MG63 (cell line): ENCODE measurements around the gene RNGTT. TPM values are rescaled to one million over a fixed set of nuclear protein-coding genes. Genes with fewer than 3 reads are reported as not detected.
"Not testable (repeated sequence)": the region's sequence is repeated elsewhere in the genome, so short reads cannot be mapped to it uniquely, and the experiment has no call there.

Source experiments
- DNase-seq: peaks from one replicate; pipeline ENCODE4 v3.0.0-alpha.2; 2020
- H3K27me3 ChIP-seq: fragments of 250-450 bp; sonication (Bioruptor Pico); 2 replicates; pipeline ENCODE4 v1.5.1; 2020; ENCODE audit warnings: mild to moderate bottlenecking, moderate library complexity
- H3K36me3 ChIP-seq: fragments of 250-450 bp; sonication (Bioruptor Pico); 2 replicates; pipeline ENCODE4 v1.5.1; 2020; ENCODE audit warnings: mild to moderate bottlenecking, moderate library complexity
- H3K4me3 ChIP-seq: fragments of 250-450 bp; sonication (Bioruptor Pico); 2 replicates; pipeline ENCODE4 v1.5.1; 2020; ENCODE audit warnings: mild to moderate bottlenecking, moderate library complexity
- H3K9me3 ChIP-seq: fragments of 250-450 bp; sonication (Bioruptor Pico); 2 replicates; pipeline ENCODE4 v1.5.1; 2020; ENCODE audit warnings: mild to moderate bottlenecking, moderate library complexity
- total RNA-seq: library from RNA; depleted of rRNA; stranded (reverse); fragments of >200 nt; shearing (Covaris generic); gene quantifications from 2 replicates; pipeline ENCODE4 v1.2.3, GENCODE V29; 2014; ENCODE audit warnings: low replicate concordance

Gene RNGTT
- total RNA-seq, 1 experiment from 2014 or later = 28.4 TPM

- Histone ChIP-seq H3K36me3 (no peaks in the 10 kb centered on the region), H3K27me3 (no peaks in the 10 kb centered on the region), H3K9me3 (no peaks in the 10 kb centered on the region), H3K4me3 (no peak overlapping the region)
- no peak for DNase-seq
Measured at GRCh38 chr6:88750936-88751335, 212.5 kb downstream of the RNGTT start.

DNA sequence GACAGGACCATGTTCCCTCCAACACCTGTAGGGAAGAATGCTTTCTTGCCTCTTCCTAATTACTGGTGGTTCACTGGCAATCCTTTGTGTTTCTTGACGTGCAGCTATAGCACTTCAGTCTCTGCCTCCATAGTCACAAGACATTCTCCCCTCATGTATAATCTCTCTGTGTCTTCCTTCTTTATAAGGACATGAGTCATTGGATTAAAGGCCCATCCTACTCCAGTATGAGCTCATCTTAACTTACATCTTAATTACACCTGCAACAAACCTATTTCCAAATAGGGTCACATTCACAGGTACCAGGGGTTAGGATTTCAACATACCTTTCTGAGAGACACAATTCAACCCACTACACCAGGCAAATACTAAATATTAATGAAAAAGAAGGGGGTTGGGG lies 213.6 kb downstream of the RNGTT start:
- H3K27me3 ChIP-seq = no peaks in the 10 kb centered on the region
- no peak overlapping the region for H3K4me3 ChIP-seq
- no peaks in the 10 kb centered on the region for H3K36me3 ChIP-seq
- no peak for DNase-seq
- H3K9me3 ChIP-seq = no peaks in the 10 kb centered on the region

DNA sequence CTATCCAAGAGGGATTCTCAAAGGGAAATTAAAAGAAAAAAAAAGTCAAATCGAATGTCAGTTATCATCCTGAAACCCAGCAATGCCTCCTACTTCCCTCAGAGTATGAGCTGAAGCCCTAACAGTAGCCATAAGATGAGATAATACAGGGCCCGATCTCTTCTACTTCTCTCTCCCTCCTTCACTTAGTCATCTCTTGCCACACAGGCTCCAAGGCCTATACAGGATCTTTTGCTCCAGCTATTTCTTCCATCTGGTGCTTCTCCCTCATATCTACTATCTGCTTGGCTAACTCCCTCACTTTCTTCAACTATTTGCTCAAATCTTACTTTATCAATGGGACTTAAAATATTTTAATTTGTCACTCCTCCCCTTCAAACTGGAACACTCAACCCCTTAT lies 215.3 kb downstream of the RNGTT start:
- Histone ChIP-seq H3K9me3 (no peaks in the 10 kb centered on the region), H3K4me3 (no peak overlapping the region), H3K36me3 (no peaks in the 10 kb centered on the region), H3K27me3 (no peaks in the 10 kb centered on the region)
- no peak for DNase-seq

GRCh38 chr6:88741939-88742338 lies 221.5 kb downstream of the RNGTT start:
- H3K4me3 ChIP-seq = no peak overlapping the region
- H3K36me3 ChIP-seq = no peaks in the 10 kb centered on the region
- no peak for DNase-seq
- H3K27me3 ChIP-seq = no peaks in the 10 kb centered on the region
- H3K9me3 ChIP-seq = no peaks in the 10 kb centered on the region

- Histone ChIP-seq H3K27me3 (no peaks in the 10 kb centered on the region), H3K36me3 (no peaks in the 10 kb centered on the region), H3K4me3 (no peak overlapping the region), H3K9me3 (no peaks in the 10 kb centered on the region)
- DNase-seq = no peak
Measured at GRCh38 chr6:88741071-88741470, 222.3 kb downstream of the RNGTT start.

DNA sequence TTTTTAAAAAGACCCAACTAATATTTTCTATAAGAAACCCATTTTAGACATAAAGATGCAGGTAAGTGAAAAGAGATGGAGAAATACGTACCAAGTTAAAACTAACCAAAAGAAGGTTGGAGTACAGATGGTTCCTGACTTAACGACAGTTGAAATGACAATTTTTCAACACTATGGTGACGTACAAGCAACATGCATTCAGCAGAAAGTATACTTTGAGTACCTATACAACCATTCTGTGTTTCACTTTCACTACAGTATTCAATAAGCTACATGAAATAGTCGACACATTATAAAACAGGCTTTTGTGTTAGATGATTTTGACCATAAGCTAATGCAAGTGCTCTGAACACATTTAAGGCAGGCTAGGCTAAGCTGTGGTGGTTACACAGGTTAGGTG lies 228.9 kb downstream of the RNGTT start:
- no peaks in the 10 kb centered on the region for H3K36me3 ChIP-seq
- DNase-seq = no peak
- H3K27me3 ChIP-seq = no peaks in the 10 kb centered on the region
- no peak overlapping the region for H3K4me3 ChIP-seq
- H3K9me3 ChIP-seq = no peaks in the 10 kb centered on the region

DNA sequence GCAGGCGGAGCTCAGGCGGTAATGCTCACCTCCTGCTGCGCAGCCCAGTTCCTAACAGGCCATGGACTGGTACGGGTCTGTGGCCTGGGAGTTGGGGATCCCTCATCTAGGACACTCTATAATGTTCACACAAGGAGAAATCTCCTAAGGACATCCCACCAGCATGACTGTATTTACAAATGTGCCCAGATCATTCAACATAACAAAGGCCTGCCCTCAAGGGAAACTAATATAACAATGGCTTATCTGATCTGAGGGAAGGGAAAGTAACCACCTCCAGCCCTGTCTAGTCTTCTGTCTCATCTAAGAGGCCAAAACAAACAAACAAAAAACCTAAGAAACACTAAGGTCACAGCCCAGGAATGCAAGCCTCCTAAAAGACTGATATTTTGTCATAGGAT lies 232.8 kb downstream of the RNGTT start:
- no peaks in the 10 kb centered on the region for H3K36me3 ChIP-seq
- no peak overlapping the region for H3K4me3 ChIP-seq
- peak; percentile 8 for DNase-seq
- no peaks in the 10 kb centered on the region for H3K27me3 ChIP-seq
- H3K9me3 ChIP-seq = no peaks in the 10 kb centered on the region

- no peaks in the 10 kb centered on the region for H3K9me3 ChIP-seq
- no peak for DNase-seq
- H3K27me3 ChIP-seq = no peaks in the 10 kb centered on the region
- H3K36me3 ChIP-seq = no peaks in the 10 kb centered on the region
- H3K4me3 ChIP-seq = no peak overlapping the region
Measured at GRCh38 chr6:88728756-88729155, 234.7 kb downstream of the RNGTT start.

DNA sequence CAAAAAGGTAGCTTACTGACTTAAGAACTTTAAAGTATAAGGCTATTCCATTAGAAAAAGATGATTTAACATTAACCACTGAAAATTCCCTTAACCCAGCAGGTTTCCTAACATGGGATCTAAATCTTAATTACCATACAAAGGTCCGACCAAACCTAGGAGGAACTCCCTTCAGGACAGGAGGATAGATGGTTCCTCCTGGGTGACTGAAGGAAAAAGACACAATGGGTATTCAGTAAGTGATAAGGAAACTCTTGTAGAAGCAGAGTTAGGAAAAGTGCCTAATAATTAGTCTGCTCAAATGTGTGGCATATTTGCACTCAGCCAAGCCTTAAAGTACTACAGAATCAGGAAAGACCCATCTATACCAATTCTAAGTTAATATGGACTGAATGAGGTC lies 237.0 kb downstream of the RNGTT start:
- not testable (repeated sequence) for H3K36me3 ChIP-seq, H3K4me3 ChIP-seq, H3K27me3 ChIP-seq, H3K9me3 ChIP-seq, DNase-seq

DNA sequence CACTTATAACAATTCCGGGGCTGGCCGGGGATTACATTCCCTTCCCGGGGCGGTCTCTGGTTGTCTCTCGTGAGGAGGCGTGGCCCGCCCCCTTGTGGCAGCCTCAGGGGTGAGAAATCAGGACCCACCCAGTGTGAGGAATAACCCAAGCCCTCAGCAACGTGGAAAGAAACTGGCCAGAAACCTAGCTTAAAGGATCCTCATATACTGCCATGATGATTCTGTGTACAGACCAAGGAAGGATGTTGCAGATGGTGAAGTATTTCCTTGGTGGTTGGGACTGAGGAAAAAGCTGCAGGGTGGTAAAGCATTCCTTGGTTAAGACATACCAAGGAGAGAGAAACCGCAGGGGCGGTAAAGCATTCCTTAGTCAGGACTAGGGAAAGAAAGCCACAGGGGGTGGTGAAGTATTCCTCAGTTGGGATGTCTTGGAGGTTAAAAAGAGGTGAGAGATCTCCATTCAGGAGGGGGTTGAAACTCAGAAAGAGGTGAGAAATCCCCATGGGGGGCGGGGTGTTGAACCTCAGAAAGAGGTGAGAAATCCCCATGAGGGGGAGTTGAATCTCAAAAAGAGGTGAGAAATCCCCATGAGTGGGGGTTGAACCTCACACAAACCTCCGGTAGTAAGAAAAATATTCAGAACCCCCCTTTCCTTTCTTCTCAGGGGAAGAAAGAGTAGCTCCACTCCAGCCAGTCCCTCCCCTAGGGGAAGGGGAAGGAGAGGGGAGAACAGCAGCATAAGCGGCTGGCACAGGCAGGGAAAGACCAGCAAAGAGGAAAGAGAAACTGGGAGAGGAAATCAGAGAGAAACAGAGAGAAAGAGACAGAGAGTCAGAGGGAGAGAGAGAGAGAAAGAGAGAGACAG lies 238.1 kb downstream of the RNGTT start:
- Histone ChIP-seq H3K9me3 (no peaks in the 10 kb centered on the region), H3K36me3 (no peaks in the 10 kb centered on the region), H3K4me3 (no peak overlapping the region), H3K27me3 (no peaks in the 10 kb centered on the region)
- peak; percentile 32 for DNase-seq

DNA sequence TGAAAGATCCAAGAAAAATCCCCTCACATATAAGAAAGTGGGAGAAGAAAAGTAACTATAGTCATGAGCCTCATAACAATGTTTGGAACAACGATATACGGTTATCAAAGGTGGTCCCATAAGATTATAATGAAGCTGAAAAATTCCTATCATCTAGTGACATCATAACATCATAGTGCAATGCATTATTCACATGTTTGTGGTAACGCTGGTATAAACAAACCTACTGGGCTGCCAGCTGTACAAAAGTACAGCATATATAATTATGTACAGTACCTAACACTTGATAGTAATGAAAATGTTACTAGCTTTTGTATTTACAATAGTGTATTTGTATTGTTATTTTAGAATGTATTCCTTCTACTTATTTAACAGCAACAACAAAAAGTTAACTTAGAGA lies 240.7 kb downstream of the RNGTT start:
- no peak for DNase-seq
- Histone ChIP-seq H3K27me3 (no peaks in the 10 kb centered on the region), H3K4me3 (no peak overlapping the region), H3K9me3 (no peaks in the 10 kb centered on the region), H3K36me3 (no peaks in the 10 kb centered on the region)

DNA sequence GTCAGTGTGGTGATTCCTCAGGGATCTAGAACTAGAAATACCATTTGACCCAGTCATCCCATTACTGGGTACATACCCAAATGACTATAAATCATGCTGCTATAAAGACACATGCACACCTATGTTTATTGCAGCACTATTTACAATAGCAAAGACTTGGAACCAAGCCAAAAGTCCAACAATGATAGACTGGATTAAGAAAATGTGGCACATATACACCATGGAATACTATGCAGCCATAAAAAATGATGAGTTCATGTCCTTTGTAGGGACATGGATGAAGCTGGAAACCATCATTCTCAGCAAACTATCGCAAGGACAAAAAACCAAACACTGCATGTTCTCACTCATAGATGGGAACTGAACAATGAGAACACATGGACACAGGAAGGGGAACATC lies 247.0 kb downstream of the RNGTT start:
- not testable (repeated sequence) for H3K36me3 ChIP-seq, H3K4me3 ChIP-seq, DNase-seq, H3K27me3 ChIP-seq, H3K9me3 ChIP-seq

GRCh38 chr6:88712243-88712936 lies 251.0 kb downstream of the RNGTT start:
- no peaks in the 10 kb centered on the region for H3K36me3 ChIP-seq
- H3K9me3 ChIP-seq = no peaks in the 10 kb centered on the region; the same call in 1 of the 2 replicates
- no peaks in the 10 kb centered on the region for H3K27me3 ChIP-seq
- no peak for DNase-seq
- no peak overlapping the region for H3K4me3 ChIP-seq

DNA sequence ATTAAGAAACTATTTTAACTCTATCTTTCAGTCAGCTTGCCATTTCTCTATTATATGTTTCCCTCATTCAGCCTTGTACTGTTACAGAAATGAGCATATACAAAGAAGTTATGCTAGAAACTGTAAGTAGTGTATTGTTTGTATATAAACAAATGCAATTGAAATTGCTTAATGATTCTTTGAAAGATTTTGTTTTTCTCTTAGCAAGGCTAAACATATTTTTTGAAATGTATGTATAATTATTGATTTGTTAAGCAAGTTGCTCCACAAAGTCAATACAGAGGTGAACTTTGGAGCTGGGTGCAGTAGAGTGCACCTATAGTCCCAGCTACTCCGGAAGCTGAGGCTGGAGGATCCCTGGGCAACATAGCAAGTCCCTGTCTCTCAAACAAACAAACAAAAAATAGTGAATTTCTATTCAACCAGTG lies 253.6 kb downstream of the RNGTT start:
- no peak overlapping the region for H3K4me3 ChIP-seq
- H3K27me3 ChIP-seq = no peaks in the 10 kb centered on the region
- H3K36me3 ChIP-seq = no peaks in the 10 kb centered on the region
- H3K9me3 ChIP-seq = no peaks in the 10 kb centered on the region
- DNase-seq = no peak

GRCh38 chr6:88708197-88708744 lies 255.1 kb downstream of the RNGTT start:
- no peaks in the 10 kb centered on the region for H3K36me3 ChIP-seq
- no peaks in the 10 kb centered on the region for H3K27me3 ChIP-seq
- no peaks in the 10 kb centered on the region for H3K9me3 ChIP-seq
- no peak overlapping the region for H3K4me3 ChIP-seq
- no peak for DNase-seq

DNA sequence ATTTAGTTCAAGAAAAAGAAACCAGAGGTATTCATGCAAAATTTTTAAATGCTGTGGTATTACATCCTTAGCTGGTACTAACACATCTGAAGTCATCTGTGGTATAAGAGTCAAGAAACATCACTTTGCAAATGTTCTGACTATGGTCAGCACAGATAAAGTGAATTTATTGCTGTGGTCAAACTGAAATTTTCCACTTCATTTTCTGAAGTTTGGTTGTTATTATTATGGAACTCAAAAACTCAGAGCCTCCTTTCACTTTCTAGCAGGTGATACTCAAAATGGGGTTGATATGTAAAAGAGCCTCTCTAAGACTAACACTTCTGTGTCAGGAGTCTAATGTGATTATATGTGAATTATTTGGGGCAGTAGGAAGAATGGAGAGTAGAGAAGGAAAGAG lies 257.8 kb downstream of the RNGTT start:
- no peak for DNase-seq
- no peak overlapping the region for H3K4me3 ChIP-seq
- no peaks in the 10 kb centered on the region for H3K27me3 ChIP-seq
- H3K9me3 ChIP-seq = no peaks in the 10 kb centered on the region
- H3K36me3 ChIP-seq = no peaks in the 10 kb centered on the region

GRCh38 chr6:88704980-88705379 lies 258.4 kb downstream of the RNGTT start:
- no peak overlapping the region for H3K4me3 ChIP-seq
- H3K27me3 ChIP-seq = no peaks in the 10 kb centered on the region
- no peaks in the 10 kb centered on the region for H3K36me3 ChIP-seq
- no peak for DNase-seq
- H3K9me3 ChIP-seq = no peaks in the 10 kb centered on the region
